Glomerular visceral epithelial cell (primary cell): ENCODE data around the gene PRKAR2B.

Source experiments
- DNase-seq: peaks from one replicate; pipeline ENCODE4 v3.0.0-alpha.2; 2016; ENCODE audit errors: extremely low spot score

The PRKAR2B gene

DNA sequence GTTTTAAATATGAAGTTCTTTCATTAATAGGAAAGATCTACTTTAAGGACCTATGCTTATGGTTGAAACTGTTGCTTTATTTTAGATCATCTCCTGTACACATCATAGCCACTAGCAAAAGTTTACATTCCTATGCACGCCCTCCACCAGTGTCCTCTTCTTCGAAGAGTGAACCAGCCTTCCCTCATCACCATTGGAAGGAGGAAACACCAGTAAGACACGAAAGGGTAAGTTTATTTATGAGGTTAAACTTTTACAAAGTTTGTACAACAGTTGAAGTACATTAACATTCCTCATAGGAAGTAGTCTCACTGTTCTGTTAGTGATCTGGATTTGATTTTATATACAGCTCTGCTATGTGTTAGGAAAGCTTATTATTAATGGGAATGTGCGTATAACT lies 141.2 kb downstream of the PRKAR2B start:
- DNase-seq: no peak

DNA sequence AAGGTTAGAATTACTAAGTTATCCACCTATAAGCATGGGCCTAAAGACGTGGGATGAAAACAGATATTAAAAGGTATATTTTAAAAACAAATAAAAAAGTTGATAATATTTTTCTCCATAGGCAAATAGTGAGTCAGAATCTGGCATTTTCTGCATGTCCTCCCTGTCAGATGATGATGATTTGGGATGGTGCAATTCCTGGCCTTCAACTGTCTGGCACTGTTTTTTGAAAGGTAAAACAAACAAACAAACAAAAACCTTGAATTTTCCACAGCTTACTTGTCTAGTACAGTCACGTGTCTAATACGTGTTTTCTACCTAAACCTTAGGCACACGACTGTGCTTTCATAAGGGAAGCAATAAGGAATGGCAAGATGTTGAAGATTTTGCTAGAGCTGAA lies 141.7 kb downstream of the PRKAR2B start:
- DNase-seq: no peak

GRCh38 chr7:107187774-107188173 lies 143.3 kb downstream of the PRKAR2B start:
- DNase-seq: no peak

GRCh38 chr7:107190090-107190489 lies 145.6 kb downstream of the PRKAR2B start:
- no peak for DNase-seq

DNA sequence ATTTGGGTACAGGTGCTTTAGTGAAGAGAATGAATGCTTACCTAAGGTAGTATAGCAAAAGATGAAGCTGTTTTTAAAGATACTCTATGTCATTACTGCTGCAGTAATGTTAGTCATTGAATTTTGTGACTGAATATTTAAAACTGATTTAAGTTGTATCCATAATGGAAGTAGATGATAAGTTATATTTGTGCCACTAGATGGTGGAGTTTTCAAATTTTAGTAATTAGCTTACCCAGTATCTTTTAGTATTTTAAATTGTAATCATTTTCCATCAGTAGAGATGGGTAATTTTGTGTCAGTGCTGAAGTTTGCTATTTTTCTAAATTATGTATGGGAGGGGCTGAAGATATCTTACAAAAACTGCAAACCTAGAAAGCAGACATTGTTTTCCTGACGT lies 149.5 kb downstream of the PRKAR2B start:
- no peak for DNase-seq

- no peak for DNase-seq
Observed at GRCh38 chr7:107196834-107197610, 152.5 kb downstream of the PRKAR2B start.

DNA sequence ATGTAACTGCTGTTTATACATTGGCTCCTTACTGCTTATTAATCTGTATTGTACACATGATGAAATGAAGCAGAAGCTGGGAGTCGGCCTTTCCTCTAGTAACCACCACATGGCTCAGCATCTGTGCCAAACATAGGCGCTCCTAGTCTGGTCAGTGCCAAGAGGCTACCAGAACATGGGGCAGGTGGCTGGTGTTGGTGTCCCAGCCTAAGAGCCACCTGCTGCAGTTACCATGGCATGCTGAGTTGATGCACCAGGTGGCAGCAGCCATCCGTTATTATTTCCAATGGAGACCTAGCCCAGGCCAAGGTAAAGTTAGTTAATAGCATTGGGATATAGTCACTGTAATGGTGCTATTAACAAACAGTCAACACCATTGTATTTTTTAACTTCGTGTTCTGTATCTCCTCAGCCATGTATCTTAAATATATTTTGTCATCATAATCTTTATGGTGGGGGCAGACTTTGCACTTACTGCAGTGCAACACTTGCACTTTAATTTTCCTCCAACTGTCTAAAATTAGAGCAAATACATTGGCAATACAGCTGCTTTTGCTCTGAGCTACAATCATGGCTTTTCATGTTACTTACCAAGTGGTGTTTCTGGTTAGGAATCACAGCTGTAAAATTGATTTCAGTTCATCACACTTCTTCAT lies 157.4 kb downstream of the PRKAR2B start:
- peak; percentile 39 for DNase-seq

- no peak for DNase-seq
Observed at GRCh38 chr7:107203607-107204006, 159.1 kb downstream of the PRKAR2B start.

- DNase-seq: no peak
Observed at GRCh38 chr7:107206136-107206535, 161.6 kb downstream of the PRKAR2B start.

DNA sequence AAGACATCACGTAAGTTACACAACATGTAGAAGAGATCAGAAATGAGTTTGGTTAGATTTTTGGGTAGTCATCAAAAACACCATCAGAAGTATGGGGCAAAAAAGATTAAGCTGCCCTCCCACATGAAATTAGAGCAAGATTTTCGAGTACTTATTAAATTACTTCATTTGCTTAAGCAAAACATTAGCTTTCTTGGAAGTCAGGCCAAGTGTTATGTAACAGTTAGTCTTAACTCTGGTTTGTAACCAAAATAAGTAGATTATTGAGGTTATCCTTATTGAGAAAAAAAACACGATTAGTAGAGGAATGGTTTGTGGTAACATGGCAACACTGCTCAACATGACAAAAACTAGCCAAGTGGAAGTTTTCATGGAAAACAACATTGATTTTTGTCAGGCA lies 162.2 kb downstream of the PRKAR2B start:
- no peak for DNase-seq

- DNase-seq: no peak
Observed at GRCh38 chr7:107207459-107207858, 163.0 kb downstream of the PRKAR2B start.

GRCh38 chr7:107208024-107208521 lies 163.6 kb downstream of the PRKAR2B start:
- DNase-seq: no peak

- DNase-seq: no peak
Observed at GRCh38 chr7:107208563-107208962, 164.1 kb downstream of the PRKAR2B start.

- DNase-seq: no peak
Observed at GRCh38 chr7:107209565-107209964, 165.1 kb downstream of the PRKAR2B start.

DNA sequence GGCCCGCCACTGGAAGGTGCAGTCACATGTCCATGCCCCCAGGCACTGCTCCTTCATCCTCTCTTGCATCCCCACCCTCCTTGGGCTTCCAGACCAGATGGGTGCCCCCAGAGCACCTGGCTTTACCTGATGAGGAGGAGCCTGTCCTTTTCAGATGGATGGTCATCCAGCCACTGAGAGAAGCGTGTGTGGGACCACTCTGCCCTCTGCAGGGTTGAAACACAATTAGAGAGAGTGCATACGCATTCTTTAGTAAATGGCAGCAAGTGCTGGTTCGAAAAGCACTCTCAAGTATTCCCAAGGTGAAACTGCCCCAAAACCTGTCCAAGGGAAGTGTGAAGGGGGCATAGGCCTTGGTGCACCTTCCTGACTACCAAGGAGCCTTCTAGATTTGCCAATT lies 165.9 kb downstream of the PRKAR2B start:
- no peak for DNase-seq
